ENCODE data around the gene MTHFD2. TPM values are rescaled to one million over a fixed set of nuclear protein-coding genes. Genes with fewer than 3 reads are reported as not detected.

The MTHFD2 gene
- polyA plus RNA-seq, 1 of the 3 experiments (the other 2 are of a cell fraction), result 68.6 TPM

GRCh38 chr2:74239346-74239745 lies 40.9 kb downstream of the MTHFD2 start:
- H3K36me3 ChIP-seq (replicated peaks in 1 of 2; ENCODE audit: control insufficient read depth in 1 of 2, insufficient read depth in 2 of 2, low read length in 1 of 2), result no peaks in the 10 kb centered on the region
- no peaks in the 10 kb centered on the region for H3K9me2 ChIP-seq
- no peaks in the 10 kb centered on the region for H3K4me1 ChIP-seq (ENCODE audit: control insufficient read depth in 1 of 2, insufficient read depth in 2 of 2, low read depth in 1 of 2, low read length in 1 of 2)
- CTCF ChIA-PET, result interaction anchor here (1.9 to 5.3 kb wide), 2 partner anchors 11 to 95 kb away, joined by 6 to 26 read pairs; no protein-coding TSS in a partner anchor
- no peaks in the 10 kb centered on the region for H4K20me1 ChIP-seq (ENCODE audit: insufficient read depth)
- H3K9me3 ChIP-seq, result no peaks in the 10 kb centered on the region
- no peak overlapping the region for H2AFZ ChIP-seq (ENCODE audit: low read depth)
- H3K4me3 ChIP-seq (ENCODE audit: low read depth in 2 of 2, low read length in 1 of 2), result no peak overlapping the region
- no peak overlapping the region for H3K9ac ChIP-seq
- no peaks in the 10 kb centered on the region for H3K27me3 ChIP-seq (ENCODE audit: insufficient read depth)
- H3K4me2 ChIP-seq, result no peak overlapping the region
- 91% methylated on average over 6 of the region's 7 CpGs for WGBS (ENCODE audit: low lambda C conversion rate)
- no peak for TF ChIP-seq GATA2 (CRISPR knock-in tag; IDR thresholded peaks at IDR 0.05)
- TF ChIP-seq POLR2AphosphoS5 (IDR thresholded peaks at IDR 0.05; ENCODE audit: low read depth, low read length), result no peak
- no peak for TF ChIP-seq ZBTB33 (IDR thresholded peaks at IDR 0.05; ENCODE audit: borderline replicate concordance, low read depth)
- no peak for TF ChIP-seq SIN3A (IDR thresholded peaks at IDR 0.05; ENCODE audit: borderline replicate concordance, low read depth, low read length)
- TF ChIP-seq EZH2phosphoT487 (IDR thresholded peaks at IDR 0.05; ENCODE audit: borderline replicate concordance, low read depth), result no peak
- TF ChIP-seq JUND (IDR thresholded peaks at IDR 0.05), result no peak
- TF ChIP-seq RAD21 (IDR thresholded peaks at IDR 0.05; ENCODE audit: low read length), result no peak
- no peak for TF ChIP-seq TEAD4 (IDR thresholded peaks at IDR 0.05; ENCODE audit: borderline replicate concordance, insufficient read depth)
- no peak for TF ChIP-seq FOXM1 (IDR thresholded peaks at IDR 0.05; ENCODE audit: low read depth)
- TF ChIP-seq RCOR1 (IDR thresholded peaks at IDR 0.05; ENCODE audit: low read length), result no peak
- no peak for TF ChIP-seq USF2 (IDR thresholded peaks at IDR 0.05; ENCODE audit: borderline replicate concordance, low read depth, low read length)
- TF ChIP-seq EP300 (IDR thresholded peaks at IDR 0.05; ENCODE audit: borderline replicate concordance in 1 of 2, low read depth in 1 of 2, low read length in 1 of 2), result no peak
- no peaks in the 10 kb centered on the region for H3F3A ChIP-seq (replicated peaks; ENCODE audit: insufficient read depth)
- no peak overlapping the region for H3K27ac ChIP-seq (ENCODE audit: low read depth in 2 of 2, low read length in 1 of 2)
- H3K79me2 ChIP-seq (ENCODE audit: insufficient read depth), result no peaks in the 10 kb centered on the region
- POLR2A ChIA-PET, result interaction anchor here (0.6 kb wide), 1 partner anchor 15 kb away, joined by 4 read pairs; no protein-coding TSS in a partner anchor
- DNase-seq, result no peak

- TF ChIP-seq GABPA (IDR thresholded peaks at IDR 0.05; ENCODE audit: low read depth) (no peak), TCF12 (IDR thresholded peaks at IDR 0.05) (no peak), RXRA (IDR thresholded peaks at IDR 0.05; ENCODE audit: borderline replicate concordance, low read depth) (no peak), SIN3A (IDR thresholded peaks at IDR 0.05; ENCODE audit: borderline replicate concordance, low read depth, low read length) (no peak), FOXM1 (IDR thresholded peaks at IDR 0.05; ENCODE audit: low read depth) (no peak), CHD2 (IDR thresholded peaks at IDR 0.05; ENCODE audit: low read length, partially characterized antibody) (no peak), FOSL2 (IDR thresholded peaks at IDR 0.05; ENCODE audit: borderline replicate concordance, low read depth) (no peak), TEAD4 (IDR thresholded peaks at IDR 0.05; ENCODE audit: borderline replicate concordance, insufficient read depth) (no peak), GATA2 (CRISPR knock-in tag; IDR thresholded peaks at IDR 0.05) (no peak), MEF2A (IDR thresholded peaks at IDR 0.05; ENCODE audit: borderline replicate concordance, low read depth) (no peak), EZH2phosphoT487 (IDR thresholded peaks at IDR 0.05; ENCODE audit: borderline replicate concordance, low read depth) (no peak), NRF1 (IDR thresholded peaks at IDR 0.05; ENCODE audit: low read depth, low read length) (no peak)
- TF ChIP-seq, protein P1, sequence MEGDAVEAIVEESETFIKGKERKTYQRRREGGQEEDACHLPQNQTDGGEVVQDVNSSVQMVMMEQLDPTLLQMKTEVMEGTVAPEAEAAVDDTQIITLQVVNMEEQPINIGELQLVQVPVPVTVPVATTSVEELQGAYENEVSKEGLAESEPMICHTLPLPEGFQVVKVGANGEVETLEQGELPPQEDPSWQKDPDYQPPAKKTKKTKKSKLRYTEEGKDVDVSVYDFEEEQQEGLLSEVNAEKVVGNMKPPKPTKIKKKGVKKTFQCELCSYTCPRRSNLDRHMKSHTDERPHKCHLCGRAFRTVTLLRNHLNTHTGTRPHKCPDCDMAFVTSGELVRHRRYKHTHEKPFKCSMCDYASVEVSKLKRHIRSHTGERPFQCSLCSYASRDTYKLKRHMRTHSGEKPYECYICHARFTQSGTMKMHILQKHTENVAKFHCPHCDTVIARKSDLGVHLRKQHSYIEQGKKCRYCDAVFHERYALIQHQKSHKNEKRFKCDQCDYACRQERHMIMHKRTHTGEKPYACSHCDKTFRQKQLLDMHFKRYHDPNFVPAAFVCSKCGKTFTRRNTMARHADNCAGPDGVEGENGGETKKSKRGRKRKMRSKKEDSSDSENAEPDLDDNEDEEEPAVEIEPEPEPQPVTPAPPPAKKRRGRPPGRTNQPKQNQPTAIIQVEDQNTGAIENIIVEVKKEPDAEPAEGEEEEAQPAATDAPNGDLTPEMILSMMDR (IDR thresholded peaks at IDR 0.05), result no peak
- TF ChIP-seq, protein P2, sequence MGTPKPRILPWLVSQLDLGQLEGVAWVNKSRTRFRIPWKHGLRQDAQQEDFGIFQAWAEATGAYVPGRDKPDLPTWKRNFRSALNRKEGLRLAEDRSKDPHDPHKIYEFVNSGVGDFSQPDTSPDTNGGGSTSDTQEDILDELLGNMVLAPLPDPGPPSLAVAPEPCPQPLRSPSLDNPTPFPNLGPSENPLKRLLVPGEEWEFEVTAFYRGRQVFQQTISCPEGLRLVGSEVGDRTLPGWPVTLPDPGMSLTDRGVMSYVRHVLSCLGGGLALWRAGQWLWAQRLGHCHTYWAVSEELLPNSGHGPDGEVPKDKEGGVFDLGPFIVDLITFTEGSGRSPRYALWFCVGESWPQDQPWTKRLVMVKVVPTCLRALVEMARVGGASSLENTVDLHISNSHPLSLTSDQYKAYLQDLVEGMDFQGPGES (IDR thresholded peaks at IDR 0.05; ENCODE audit: low read depth, low read length), result no peak
- no peak overlapping the region for H3K9ac ChIP-seq
- H3K4me1 ChIP-seq (ENCODE audit: control insufficient read depth in 1 of 2, insufficient read depth in 2 of 2, low read depth in 1 of 2, low read length in 1 of 2), result no peaks in the 10 kb centered on the region
- H2AFZ ChIP-seq (ENCODE audit: low read depth), result no peak overlapping the region
- no peaks in the 10 kb centered on the region for H3K27me3 ChIP-seq (ENCODE audit: insufficient read depth)
- DNase-seq, result no peak
- WGBS (ENCODE audit: low lambda C conversion rate), result 73% methylated on average over 7 of the region's 7 CpGs
- POLR2A ChIA-PET, result no interaction called here
- H3K36me3 ChIP-seq (replicated peaks in 1 of 2; ENCODE audit: control insufficient read depth in 1 of 2, insufficient read depth in 2 of 2, low read length in 1 of 2), result no peaks in the 10 kb centered on the region
- H3K79me2 ChIP-seq (ENCODE audit: insufficient read depth), result no peaks in the 10 kb centered on the region
- no peak overlapping the region for H3K4me2 ChIP-seq
- H3K4me3 ChIP-seq (ENCODE audit: low read depth in 2 of 2, low read length in 1 of 2), result no peak overlapping the region
- CTCF ChIA-PET, result interaction anchor here (0.8 to 5.3 kb wide), 5 partner anchors 19 to 605 kb away, joined by 3 to 26 read pairs (median 3); no protein-coding TSS in a partner anchor
- no peaks in the 10 kb centered on the region for H4K20me1 ChIP-seq (ENCODE audit: insufficient read depth)
- no peaks in the 10 kb centered on the region for H3K9me3 ChIP-seq
- no peaks in the 10 kb centered on the region for H3F3A ChIP-seq (replicated peaks; ENCODE audit: insufficient read depth)
- H3K9me2 ChIP-seq, result no peaks in the 10 kb centered on the region
- H3K27ac ChIP-seq (ENCODE audit: low read depth in 2 of 2, low read length in 1 of 2), result no peak overlapping the region
Measured at GRCh38 chr2:74242354-74243071, 44.1 kb downstream of the MTHFD2 start.
